T-helper 2 cell treated with Interferon-gamma antibody and Interleukin-4, amounts not matched to agents 100 ng/mL and 5 ng/mL, for 36 hours (primary cell): Measurements from ENCODE around the gene FAM181A. TPM values are rescaled to one million over a fixed set of nuclear protein-coding genes. Genes with fewer than 3 reads are reported as not detected.

Experiments used
- intact Hi-C: fragments of 100-400 bp; cut with micrococcal nuclease; formaldehyde crosslinking; loops from one replicate; pipeline ENCODE4 v1.15.1; 2023
- total RNA-seq: library from RNA; stranded (reverse); gene quantifications from 2 replicates; pipeline ENCODE4 v1.2.3, GENCODE V29; 2022

FAM181A gene
- total RNA-seq: not detected in 2 replicates

DNA sequence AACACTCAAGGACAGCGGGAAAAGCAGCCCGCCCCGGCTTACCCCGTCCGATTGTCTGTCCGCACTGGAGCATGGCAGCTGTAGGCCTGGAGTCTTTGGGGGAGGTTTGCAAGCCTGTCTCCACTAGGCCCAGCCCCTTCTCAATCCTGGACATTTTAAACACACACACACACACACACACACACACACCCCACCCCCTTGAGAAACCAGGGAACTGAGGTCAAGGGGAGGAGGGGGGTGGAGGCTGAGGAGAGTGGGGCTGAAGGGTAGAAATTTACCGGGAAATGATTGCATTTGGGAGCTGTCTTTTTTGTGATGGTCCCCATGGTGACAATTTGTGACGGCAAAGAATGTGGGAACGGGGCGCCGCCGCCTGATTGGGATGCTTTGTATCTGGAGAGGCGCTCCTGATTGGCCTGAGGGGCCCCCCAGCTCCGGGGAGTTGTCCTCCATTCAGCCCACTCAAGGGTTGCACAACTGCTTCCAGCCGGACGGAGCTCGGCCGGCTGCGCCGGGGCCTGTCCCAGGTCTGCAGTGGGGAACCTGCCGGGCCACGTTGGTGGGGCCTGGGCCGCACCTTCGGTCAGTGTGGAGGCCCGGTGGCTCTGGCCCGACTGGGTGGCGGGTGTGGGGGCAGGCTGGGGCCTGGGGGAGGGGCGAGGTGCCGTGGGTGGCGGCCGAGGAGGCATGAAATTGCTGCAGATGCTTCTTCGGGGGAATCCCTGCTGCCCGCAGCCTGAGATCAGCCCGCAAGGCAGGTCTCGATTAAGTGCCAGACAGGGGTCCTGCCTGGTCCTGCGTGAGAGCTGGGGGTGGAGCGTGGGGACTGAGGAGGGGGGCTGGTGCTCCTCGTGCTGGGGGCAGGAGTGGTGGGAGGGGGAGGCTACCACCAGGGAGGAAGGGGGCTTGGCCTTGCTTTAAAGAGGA is at the start of gene FAM181A:
Gene FAM181A (plus strand): TSS at position 472 of the 927 bp plus-strand sequence. CDS start 942 bp downstream, outside the sequence.
- intact Hi-C loops: no loop called here

DNA sequence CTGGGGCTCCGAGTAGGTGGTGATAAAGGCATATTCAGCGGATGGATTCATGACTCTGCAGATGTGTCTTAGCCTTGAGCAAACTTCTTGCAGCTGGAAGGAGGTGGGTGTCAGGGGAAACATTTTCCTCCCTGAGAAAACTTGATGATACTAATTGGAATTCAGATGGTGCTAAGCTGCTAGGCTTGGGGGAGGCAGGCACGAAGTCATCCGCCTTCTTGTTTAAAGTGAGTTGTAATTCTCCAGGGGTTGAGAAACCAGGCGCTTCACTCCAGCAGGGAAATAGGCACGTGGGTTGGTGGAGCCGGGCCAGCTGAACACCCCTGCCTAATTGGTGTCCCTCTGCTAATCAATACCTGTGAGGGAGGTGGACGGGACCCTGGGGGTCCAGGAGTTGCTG is 48.9 kb upstream of the FAM181A start:
- intact Hi-C loops: no loop called here

- intact Hi-C loops: no loop called here
These were observed 48.3 kb upstream of the FAM181A start for GRCh38 chr14:93878871-93879270.

- intact Hi-C loops: no loop called here
These were observed 47.7 kb upstream of the FAM181A start for GRCh38 chr14:93879362-93879983.

DNA sequence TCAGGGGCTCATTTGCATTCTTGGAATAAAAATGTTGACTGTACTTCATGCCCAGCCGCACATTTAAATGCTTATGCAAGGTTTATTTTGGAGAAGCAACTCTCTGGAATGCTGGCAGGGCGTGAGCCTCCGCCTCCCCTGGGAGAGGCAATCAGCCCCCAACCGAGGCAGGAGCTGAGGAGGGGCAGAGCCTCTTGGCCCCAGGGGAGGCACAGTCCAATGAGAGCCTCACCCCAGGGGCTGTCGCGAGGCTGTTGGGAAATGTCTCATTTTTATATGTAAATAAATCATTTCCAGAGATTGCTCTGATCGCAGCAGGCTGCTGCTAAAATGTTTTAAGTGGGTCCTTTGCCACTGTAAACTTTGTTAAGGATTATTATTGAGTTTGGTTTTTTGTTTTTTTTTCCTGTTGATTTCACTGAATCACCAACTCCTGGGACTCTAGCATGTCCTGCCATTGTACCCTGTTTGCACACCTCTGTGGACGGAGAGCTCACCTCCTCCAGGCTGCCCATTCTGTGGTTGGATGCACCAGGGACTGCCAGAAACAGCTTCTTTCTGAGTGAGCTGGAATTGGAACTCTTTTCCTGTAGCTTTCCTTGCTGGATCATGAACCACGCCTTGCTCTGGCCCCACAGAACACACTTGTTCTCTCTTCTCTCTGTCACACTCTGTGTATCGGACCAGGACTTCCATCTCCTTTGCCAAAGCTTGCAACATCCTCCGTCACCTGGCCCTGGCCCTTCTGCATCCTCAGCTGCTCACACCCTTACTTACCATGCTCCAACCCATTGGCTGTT is 46.9 kb upstream of the FAM181A start:
- intact Hi-C loops: no loop called here

DNA sequence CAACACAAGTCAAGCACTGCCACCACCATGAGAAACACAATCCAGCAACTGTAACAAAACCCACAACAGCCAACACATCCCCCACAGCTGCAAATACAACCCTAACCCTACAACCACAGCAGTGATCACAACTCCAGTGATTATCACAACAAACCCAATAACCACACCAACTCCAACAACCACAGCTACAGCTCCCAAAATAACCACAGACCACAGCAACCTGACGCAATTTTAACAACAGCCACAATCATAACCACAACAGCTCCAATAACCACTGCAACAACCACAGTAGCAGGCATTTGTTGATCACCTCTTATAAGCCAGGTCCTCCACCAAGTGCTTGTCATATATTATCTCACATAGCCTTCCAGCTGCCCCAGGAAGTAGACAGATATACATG is 42.2 kb upstream of the FAM181A start:
- intact Hi-C loops: no loop called here

- intact Hi-C loops: no loop called here
These were observed 38.1 kb upstream of the FAM181A start for GRCh38 chr14:93888995-93889394.

- intact Hi-C loops: no loop called here
These were observed 37.2 kb upstream of the FAM181A start for GRCh38 chr14:93889739-93890483.

GRCh38 chr14:93891756-93892504 is 35.2 kb upstream of the FAM181A start:
- intact Hi-C loops: no loop called here

DNA sequence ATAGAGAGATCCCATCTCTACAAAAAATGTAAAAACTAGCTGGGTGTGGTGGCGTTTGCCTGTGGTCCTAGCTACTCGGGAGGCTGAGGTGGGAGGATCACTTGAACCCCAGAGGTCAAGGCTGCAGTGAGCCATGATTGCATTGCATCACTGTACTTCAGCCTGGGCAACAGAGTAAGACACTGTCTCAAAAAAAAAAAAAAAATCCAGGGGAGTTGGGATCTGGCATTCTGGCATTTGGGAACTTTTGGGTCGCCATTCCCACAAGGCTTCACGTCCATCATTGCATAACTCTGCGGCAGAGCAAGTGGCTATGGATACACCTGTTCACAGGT is 34.7 kb upstream of the FAM181A start:
- intact Hi-C loops: no loop called here

DNA sequence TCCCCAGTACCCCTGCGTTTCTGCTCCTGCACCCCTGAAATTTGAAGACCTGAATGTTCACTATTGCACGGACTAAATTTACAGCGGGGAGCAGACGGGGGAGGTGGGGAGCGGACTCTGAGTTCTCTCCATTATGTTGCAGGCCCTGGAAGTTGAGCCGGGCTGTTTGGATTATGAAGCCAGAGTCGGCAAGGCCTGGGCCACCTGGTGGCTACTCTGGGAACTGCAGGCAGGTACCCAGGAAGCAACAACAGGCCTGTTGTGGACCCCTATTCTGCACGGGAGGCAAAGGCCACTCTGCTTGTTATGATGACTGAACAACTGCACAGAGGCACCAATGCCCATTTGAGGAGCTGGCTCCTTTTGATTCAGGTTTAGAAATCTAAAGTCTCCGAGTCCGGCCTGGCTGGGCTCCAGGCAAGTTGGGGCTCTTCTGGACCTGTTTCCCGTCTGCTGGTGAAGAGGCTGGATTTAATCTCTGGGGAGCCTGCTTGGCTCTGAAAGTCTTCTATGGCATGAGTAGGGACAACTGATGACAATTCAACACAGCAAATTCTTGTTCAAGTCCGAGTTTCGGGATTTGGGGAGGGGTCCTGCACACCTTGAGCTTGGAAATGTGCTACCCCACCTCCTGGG is 34.1 kb upstream of the FAM181A start:
- intact Hi-C loops: loop anchor here (1.0 kb wide), 1 partner anchor 238 kb away; no protein-coding TSS in a partner anchor

DNA sequence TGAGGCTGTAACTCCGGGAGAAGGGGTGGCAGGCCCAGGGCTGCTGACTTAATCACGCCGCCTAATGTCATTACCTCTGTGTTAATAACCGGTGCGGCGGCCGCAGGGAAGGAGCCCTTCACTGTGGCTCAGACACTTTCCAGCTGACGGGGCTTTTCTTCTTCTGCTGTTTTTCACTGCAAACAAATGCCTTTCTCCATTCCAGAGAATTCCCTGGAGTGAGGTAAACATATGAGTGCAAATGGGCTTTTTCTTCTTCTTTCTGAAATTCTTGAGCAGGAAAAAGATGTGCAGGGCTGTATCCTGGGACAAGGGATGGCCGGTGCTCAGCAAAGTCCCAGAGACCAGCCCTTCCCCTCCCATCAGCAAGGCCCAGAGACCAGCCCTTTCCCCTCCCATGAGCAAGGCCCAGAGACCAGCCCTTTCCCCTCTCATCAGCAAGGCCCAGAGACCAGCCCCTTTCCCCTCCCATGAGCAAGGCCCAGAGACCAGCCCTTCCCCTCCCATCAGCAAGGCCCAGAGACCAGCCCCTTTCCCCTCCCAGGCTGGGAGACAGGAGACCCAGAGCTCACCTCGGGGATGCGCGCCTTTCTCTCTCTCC is 33.4 kb upstream of the FAM181A start:
- intact Hi-C loops: loop anchor here (1.0 kb wide), 1 partner anchor 238 kb away; no protein-coding TSS in a partner anchor

- intact Hi-C loops: no loop called here
These were observed 32.0 kb upstream of the FAM181A start for GRCh38 chr14:93895023-93895604.

GRCh38 chr14:93897476-93897845 is 29.7 kb upstream of the FAM181A start:
- intact Hi-C loops: no loop called here

GRCh38 chr14:93898081-93898611 is 29.0 kb upstream of the FAM181A start:
- intact Hi-C loops: no loop called here

- intact Hi-C loops: no loop called here
These were observed 28.4 kb upstream of the FAM181A start for GRCh38 chr14:93898731-93899130.

DNA sequence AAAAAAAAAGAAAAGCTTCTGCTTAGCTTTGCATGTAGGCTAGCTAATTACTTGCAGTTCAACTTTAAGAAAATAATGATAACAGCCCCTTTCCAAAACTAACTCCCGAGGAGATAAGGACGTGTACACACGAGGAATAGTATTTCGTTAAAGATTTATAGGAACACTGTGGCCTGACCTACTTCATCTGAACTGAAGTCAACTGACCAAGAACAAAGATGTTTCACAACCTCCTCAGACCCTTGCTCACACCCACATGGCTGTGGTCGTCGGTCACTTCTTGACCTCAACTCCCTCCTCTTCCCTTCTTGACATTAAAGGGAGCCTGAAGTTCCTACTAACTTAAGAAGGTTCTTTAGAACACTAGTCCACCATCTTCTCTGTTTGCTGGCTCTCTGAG is 25.3 kb upstream of the FAM181A start:
- intact Hi-C loops: no loop called here

- intact Hi-C loops: no loop called here
These were observed 24.4 kb upstream of the FAM181A start for GRCh38 chr14:93902619-93903307.
